ENCODE results near the gene LLGL1. TPM values are rescaled to one million over a fixed set of nuclear protein-coding genes. Genes with fewer than 3 reads are reported as not detected.

LLGL1 gene
- total RNA-seq, 1 experiment from 2014 or later, result 44.9 TPM

GRCh38 chr17:18227635-18228034 lies 2.2 kb downstream of the LLGL1 start:
- no peak for DNase-seq
- Histone ChIP-seq H3K79me2 (ENCODE audit: low read depth) (peaks cover 13% of the 10 kb centered on the region), H3K27me3 (ENCODE audit: insufficient read depth, low read depth) (no peaks in the 10 kb centered on the region), H4K20me1 (ENCODE audit: insufficient read depth) (0 out of 2 replicates have a peak, but pooled peaks cover 3% of the 10 kb centered on the region), H3K36me3 (ENCODE audit: low read depth) (no peaks in the 10 kb centered on the region), H3K9me2 (ENCODE audit: insufficient read depth) (no peaks in the 10 kb centered on the region), H3K4me2 (no peak overlapping the region), H2AFZ (no peak overlapping the region), H3K27ac (no peak overlapping the region), H3F3A (ENCODE audit: insufficient read depth, low read depth) (no peaks in the 10 kb centered on the region), H3K9me3 (ENCODE audit: insufficient read depth, low read depth) (no peaks in the 10 kb centered on the region), H3K4me3 (no peak overlapping the region), H3K4me1 (replicated peaks; ENCODE audit: insufficient read depth) (peaks cover 11% of the 10 kb centered on the region)
- TF ChIP-seq EZH2 (IDR thresholded peaks at IDR 0.05; ENCODE audit: low read depth) (no peak), CTCF (conservative IDR thresholded peaks at IDR 0.05) (no peak)
- intact Hi-C loops (cut with micrococcal nuclease; ENCODE audit: unreplicated experiment), result loop anchor here (10.0 kb wide), 1 partner anchor 87 kb away; the partner anchor contains the start of genes SMCR8 and TOP3A
- BruUV-seq (replicated peaks), result no TSS peak
- ChIA-PET POLR2A (ENCODE audit: unreplicated experiment) (interaction anchor here (0.6 kb wide), 1 partner anchor 39 kb away, joined by 5 read pairs; no protein-coding TSS in a partner anchor), CTCF (no interaction called here)

- Histone ChIP-seq H3F3A (ENCODE audit: insufficient read depth, low read depth) (no peaks in the 10 kb centered on the region), H3K27me3 (ENCODE audit: insufficient read depth, low read depth) (no peaks in the 10 kb centered on the region), H3K4me3 (no peak overlapping the region), H3K27ac (no peak overlapping the region), H3K9me2 (ENCODE audit: insufficient read depth) (no peaks in the 10 kb centered on the region), H3K4me2 (no peak overlapping the region), H2AFZ (no peak overlapping the region), H3K9me3 (ENCODE audit: insufficient read depth, low read depth) (no peaks in the 10 kb centered on the region), H3K79me2 (ENCODE audit: low read depth) (peaks cover 13% of the 10 kb centered on the region), H3K4me1 (replicated peaks; ENCODE audit: insufficient read depth) (peaks cover 11% of the 10 kb centered on the region), H3K36me3 (ENCODE audit: low read depth) (no peaks in the 10 kb centered on the region), H4K20me1 (ENCODE audit: insufficient read depth) (0 out of 2 replicates have a peak, but pooled peaks cover 3% of the 10 kb centered on the region)
- no peak for TF ChIP-seq EZH2 (IDR thresholded peaks at IDR 0.05; ENCODE audit: low read depth)
- TF ChIP-seq CTCF (conservative IDR thresholded peaks at IDR 0.05), result no peak
- ChIA-PET CTCF (no interaction called here), POLR2A (ENCODE audit: unreplicated experiment) (interaction anchor here (0.6 kb wide), 2 partner anchors 13 to 40 kb away, joined by 3 to 5 read pairs; no protein-coding TSS in a partner anchor)
- intact Hi-C loops (cut with micrococcal nuclease; ENCODE audit: unreplicated experiment), result loop anchor here (10.0 kb wide), 1 partner anchor 87 kb away; the partner anchor contains the start of genes SMCR8 and TOP3A
- no TSS peak for BruUV-seq (replicated peaks)
- no peak for DNase-seq
Observed at GRCh38 chr17:18228176-18228682, 2.8 kb downstream of the LLGL1 start.

- H3F3A ChIP-seq (ENCODE audit: insufficient read depth, low read depth), result no peaks in the 10 kb centered on the region
- no peaks in the 10 kb centered on the region for H3K9me2 ChIP-seq (ENCODE audit: insufficient read depth)
- no TSS peak for BruUV-seq (replicated peaks)
- H3K79me2 ChIP-seq (ENCODE audit: low read depth), result peaks cover 13% of the 10 kb centered on the region
- no peak for DNase-seq
- H3K27me3 ChIP-seq (ENCODE audit: insufficient read depth, low read depth), result no peaks in the 10 kb centered on the region
- POLR2A ChIA-PET (ENCODE audit: unreplicated experiment), result interaction anchor here (0.6 kb wide), 1 partner anchor 103 kb away, joined by 20 read pairs; no protein-coding TSS in a partner anchor
- H3K4me1 ChIP-seq (replicated peaks; ENCODE audit: insufficient read depth), result peaks cover 11% of the 10 kb centered on the region
- no peak overlapping the region for H2AFZ ChIP-seq
- 0 out of 2 replicates have a peak, but pooled peaks cover 3% of the 10 kb centered on the region for H4K20me1 ChIP-seq (ENCODE audit: insufficient read depth)
- intact Hi-C loops (cut with micrococcal nuclease; ENCODE audit: unreplicated experiment), result loop anchor here (10.0 kb wide), 1 partner anchor 86 kb away; the partner anchor contains the start of genes SMCR8 and TOP3A
- no peaks in the 10 kb centered on the region for H3K36me3 ChIP-seq (ENCODE audit: low read depth)
- TF ChIP-seq EZH2 (IDR thresholded peaks at IDR 0.05; ENCODE audit: low read depth) (no peak), CTCF (conservative IDR thresholded peaks at IDR 0.05) (no peak)
- CTCF ChIA-PET, result no interaction called here
- no peak overlapping the region for H3K4me2 ChIP-seq
- no peaks in the 10 kb centered on the region for H3K9me3 ChIP-seq (ENCODE audit: insufficient read depth, low read depth)
- H3K4me3 ChIP-seq, result no peak overlapping the region
- no peak overlapping the region for H3K27ac ChIP-seq
Observed at GRCh38 chr17:18229254-18229653, 3.8 kb downstream of the LLGL1 start.

All from PC-9 (cell line).